ENCODE data around the gene HIRA.
A peak's percentile ranks its signal among the peaks of the same experiment; 100 is the strongest.
"Not testable (repeated sequence)": the region's sequence is repeated elsewhere in the genome, so short reads cannot be mapped to it uniquely, and the experiment has no call there.

The HIRA gene

GRCh38 chr22:19461506-19461905 lies 30.0 kb upstream of the HIRA start:
- FAIRE-seq: no peak

DNA sequence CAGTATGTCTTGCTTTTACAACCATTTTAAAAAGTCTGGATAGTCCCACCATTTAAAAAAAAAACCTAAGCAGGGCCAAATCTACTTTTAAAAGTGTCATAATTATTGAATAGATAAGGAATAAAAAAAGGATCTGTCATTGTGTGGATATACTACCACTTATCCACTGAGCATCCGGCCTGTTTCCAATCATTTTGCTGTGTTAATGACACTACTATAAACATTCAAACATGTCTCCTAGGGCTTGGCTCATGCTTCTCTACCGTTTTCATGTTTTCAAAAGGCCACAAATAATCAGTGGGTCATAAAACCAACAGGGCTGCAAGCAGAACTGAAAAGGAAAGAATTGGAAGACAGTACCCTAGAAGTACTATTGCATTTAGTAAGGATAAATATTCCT lies 28.5 kb upstream of the HIRA start:
- FAIRE-seq: no peak

DNA sequence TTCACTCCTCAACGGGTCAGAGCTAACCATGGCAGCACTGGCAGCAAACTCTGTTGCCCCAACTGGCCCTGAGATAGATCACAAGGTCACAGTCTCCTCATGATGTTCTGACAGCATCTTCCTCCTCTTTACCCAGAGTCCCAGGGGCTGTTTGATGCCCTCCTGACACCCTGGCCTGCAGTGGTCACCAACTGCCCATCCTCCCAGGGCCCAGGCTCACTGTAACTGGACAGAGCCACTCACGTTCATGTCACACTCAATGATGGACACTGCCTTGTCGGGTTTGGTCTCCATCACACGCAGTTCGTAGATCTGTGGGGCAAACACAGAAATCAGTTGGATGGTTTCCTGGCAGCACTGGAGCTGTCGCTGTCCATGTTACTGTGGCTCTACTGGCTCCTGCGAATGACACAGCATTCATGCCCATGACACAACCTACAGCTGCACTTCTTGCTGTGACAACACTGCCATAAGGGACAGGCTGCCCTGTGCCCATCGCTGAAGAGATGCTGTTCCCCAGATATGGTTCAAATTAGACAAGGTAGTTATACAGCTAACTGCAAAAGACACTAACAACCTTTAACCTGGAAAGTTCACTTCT lies 26.4 kb upstream of the HIRA start:
- no peak for FAIRE-seq

DNA sequence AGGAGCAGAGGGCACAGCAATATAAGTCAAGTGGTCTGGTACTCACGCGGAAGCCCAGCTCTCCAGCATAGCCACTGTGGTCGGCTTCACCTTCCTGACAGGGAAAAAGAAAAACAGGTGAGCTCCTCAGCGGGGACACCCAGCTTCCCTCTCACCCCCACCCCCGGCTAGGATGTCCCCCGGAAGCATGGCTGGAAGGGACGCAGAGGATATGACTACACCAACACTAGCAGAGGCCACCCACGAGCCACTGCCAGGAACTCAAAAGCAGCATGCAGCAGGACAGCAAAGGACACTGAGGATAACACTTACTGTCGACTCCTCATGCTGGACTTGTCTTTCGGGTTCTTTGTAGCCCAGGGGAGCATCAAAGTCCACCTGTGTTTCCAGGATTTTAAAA lies 25.0 kb upstream of the HIRA start:
- FAIRE-seq: no peak

- no peak for FAIRE-seq
Measured at GRCh38 chr22:19455585-19456370, 24.2 kb upstream of the HIRA start.

GRCh38 chr22:19455033-19455432 lies 23.5 kb upstream of the HIRA start:
- no peak for FAIRE-seq

DNA sequence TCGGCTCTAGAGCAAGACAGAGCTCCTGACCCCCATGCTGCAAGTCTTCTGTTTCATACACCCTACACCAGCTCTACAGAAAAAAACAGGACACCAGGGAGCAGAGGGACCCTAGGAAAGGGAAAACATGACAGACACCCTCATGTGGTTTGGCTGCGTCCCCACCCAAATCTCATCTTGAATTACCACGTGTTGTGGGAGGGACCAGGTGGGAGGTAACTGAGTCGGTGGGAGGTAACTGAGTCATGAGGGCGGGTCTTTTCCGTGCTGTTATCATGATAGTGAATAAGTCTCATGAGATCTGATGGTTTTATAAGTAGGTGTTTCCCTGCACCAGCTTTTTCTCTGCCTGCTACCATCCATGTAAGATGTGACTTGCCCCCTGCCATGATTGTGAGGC lies 22.6 kb upstream of the HIRA start:
- no peak for FAIRE-seq

- no peak for FAIRE-seq
Measured at GRCh38 chr22:19453718-19454117, 22.2 kb upstream of the HIRA start.

GRCh38 chr22:19451570-19451969 lies 20.0 kb upstream of the HIRA start:
- no peak for FAIRE-seq

DNA sequence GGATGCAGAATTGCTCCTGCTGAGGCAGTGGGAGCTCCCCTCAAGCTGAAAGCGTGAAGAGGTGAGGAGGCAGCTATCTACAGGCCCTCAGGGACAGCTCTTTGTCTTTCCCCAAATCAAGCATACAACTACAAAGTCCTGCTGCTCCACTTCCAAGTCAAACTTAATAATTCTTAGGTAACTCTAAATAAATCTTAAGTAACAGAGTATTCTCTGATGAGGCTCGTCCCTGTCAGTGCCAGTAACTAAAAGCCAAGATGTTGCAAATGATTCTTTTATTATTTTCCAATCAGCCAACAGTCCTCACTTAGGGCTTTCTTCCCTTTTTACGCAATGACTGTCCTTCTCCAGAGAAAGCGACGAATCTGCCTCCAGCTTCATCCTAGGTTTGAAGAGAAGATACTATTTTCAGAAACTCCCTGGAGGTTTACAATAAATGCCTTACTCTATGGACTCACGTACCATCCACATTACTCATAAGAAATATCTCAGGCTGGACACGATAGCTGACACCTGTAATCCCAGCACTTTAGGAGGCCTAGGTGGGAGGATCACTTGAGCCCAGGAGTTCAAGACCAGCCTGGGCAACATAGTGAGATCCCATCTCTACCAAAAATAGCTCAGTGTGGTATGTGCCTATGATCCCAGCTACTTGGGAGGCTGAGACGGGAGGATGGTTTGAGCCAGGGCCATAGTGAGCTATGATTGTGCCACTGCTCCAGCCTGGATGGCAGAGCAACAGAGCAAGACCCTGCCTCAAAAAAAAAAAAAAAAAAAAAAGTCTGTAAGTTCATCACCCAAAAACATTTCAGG lies 19.0 kb upstream of the HIRA start:
- no peak for FAIRE-seq

DNA sequence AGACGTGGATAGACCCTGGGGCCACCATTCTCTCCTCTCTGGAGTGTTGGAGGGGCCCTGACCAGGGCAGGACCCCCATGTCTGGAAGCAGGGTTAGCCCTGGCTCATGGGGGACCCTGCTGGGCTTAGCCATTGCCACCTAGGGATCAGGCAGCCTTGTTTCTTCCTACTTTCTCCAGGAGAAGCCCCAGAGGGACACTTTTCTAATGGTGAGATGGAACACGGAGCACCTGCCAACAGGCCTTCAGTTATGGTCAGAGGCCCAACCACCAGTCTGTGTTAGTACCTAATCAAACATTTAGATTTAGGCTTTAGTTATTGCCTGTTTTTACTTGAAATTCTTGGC lies 17.9 kb upstream of the HIRA start:
- FAIRE-seq: no peak

DNA sequence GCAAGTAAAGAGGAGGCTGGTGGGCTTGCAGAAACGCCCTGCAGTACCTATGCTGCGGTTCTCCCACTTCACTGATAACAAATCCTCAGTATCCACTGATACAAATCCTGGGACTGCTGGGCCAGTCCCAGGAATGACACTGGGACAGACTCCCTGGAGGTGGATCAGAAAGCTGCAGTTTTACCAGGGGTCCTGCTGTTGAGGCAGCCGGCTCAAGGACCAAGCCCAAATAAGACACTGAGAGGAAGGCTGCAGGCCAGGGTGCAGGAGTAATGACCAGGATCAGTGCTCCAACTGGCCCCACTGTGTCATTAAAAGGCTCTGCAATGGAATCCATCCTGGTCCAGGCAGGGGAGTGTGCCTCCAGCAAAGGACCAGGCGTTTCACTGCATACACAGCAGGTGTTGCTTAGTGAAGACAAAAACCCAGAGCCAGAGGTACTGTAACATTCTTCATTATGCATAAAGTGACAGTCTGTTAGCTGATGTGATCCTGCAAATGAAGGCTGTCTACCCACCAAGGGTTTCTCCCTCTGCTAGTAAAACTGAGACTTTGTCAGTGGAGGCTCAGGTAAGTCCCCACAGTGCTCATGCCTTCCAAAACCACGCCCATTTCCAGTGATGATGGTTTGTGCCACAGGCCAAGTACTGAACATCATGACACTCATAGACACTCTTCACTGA lies 17.3 kb upstream of the HIRA start:
- no peak for FAIRE-seq

DNA sequence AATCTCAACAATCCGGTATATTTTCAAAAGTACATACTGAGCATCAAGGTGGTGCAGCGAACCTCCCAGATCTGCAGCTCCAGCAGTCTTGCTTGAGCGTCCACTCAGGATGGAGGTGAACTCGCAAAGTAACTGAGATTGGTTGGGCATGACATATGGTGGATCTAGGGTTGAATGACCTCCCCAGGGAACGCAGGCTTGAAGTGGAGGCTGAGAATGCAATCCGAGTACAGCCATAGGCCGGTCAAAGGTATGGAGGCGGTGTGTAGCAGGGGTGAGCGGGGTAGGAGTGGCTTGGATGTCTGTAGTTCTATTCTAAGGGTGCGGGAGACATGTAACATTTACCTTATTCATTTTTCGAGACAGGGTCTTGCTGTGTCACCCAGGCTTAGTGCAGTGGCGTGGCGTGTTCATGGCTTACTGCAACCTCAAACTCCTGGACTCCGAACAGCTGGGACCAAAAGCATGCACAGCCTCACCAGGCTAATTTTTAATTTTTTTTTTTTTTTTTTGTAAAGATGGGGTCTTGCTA lies 16.6 kb upstream of the HIRA start:
- no peak for FAIRE-seq

DNA sequence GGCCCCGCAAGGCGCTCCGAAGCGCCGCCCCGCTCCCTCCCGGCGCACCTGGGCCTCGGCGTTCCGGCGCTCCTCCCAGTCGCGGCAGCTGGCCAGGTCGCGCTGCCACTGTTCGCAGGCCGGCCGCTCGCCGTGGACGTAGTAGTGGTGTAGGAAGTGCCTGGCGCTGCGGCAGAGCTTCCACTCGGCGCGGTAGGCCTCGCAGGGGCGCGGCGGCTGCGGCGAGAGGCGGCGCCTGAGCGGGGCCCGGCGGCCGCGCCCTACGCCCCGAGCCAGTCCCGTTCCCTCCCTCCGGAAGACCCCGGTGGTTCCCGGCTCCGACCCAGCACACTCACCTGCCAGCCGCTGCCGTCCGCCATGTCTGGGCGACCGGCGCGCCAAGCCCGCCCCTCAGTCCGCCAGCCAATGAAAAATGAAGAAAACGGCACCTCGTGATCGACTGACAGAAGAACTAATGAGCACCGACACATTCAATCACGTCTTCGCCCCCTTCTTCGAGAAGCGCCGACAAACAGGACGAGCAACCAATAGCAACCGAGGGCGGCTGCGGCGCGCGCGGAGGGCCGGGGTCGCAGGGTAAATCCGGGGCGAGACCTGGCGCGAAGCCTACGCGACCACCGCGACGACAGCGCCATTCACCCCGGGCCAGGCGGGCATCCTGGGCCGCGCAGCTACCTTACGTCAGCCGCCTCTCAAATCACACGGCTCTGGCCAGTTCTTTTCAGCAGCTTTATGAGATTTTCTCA lies 16.0 kb upstream of the HIRA start, which contains the start of gene C22orf39:
Gene C22orf39, minus strand, starts transcription at position 382 of the 746 bp plus-strand sequence. Its CDS starts 23 bp downstream, at position 359.
- FAIRE-seq: peak; percentile 54

- no peak for FAIRE-seq
Measured at GRCh38 chr22:19446603-19447329, 15.2 kb upstream of the HIRA start.

- FAIRE-seq: not testable (repeated sequence)
Measured at GRCh38 chr22:19445279-19445982, 13.9 kb upstream of the HIRA start.

- no peak for FAIRE-seq
Measured at GRCh38 chr22:19443544-19444211, 12.1 kb upstream of the HIRA start.

- no peak for FAIRE-seq
Measured at GRCh38 chr22:19442166-19442565, 10.6 kb upstream of the HIRA start.

DNA sequence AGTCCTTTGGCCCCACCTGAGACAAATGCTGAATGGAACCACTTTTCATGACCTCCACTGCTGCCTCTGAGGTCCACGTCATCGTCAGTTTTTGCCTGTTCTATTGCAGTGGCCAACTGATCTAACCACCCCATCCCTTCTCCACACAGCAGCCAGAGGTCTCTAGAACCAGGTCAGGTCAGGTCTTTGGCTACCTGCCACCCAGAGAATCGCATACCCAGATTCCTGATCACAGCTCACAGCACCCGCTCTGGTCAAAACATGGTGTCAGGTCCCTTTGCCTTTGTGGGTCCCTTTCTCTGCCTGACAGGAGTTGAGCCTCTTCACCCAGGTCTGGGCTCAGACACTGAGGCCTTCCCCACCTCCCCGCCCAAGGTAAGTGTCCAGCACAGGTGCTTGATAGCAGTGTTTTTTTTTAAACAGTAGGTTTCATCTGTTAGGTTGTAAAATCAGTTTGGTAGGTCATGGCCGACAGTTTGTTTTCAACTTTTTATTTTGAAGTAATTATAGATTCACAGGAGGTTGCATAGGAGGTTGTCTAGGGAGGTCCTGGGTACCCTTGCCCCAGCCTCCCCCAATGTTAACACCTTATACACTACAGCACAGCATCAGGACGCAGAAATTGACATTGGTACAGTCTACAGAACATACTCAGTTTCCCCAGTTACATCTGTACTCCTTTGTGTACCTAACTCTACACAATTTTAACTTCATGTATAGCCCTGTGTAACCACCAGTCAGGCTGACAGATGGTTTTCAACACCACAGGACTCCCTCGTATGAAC lies 9.1 kb upstream of the HIRA start:
- FAIRE-seq: no peak

Data from endometrium (tissue), 2 donors.